DND-41 (cell line): Measurements from ENCODE around the gene RGS9BP.

Experiments used
- EZH2 ChIP-seq: IDR thresholded peaks from 3 replicates; pipeline ENCODE4 v1.6.1; 2012; ENCODE audit warnings: borderline replicate concordance, low read depth, mild to moderate bottlenecking, moderate library complexity, low read length, inconsistent platforms; ENCODE audit not compliant: severe bottlenecking
- TF ChIP-seq, protein P1 (sequence below): IDR thresholded peaks from 2 replicates; pipeline ENCODE4 v1.5.1; 2012; ENCODE audit warnings: borderline replicate concordance, low read length, moderate library complexity, mild to moderate bottlenecking; ENCODE audit not compliant: poor library complexity, severe bottlenecking; ENCODE audit errors: extremely low read depth

- TF ChIP-seq, protein P1, sequence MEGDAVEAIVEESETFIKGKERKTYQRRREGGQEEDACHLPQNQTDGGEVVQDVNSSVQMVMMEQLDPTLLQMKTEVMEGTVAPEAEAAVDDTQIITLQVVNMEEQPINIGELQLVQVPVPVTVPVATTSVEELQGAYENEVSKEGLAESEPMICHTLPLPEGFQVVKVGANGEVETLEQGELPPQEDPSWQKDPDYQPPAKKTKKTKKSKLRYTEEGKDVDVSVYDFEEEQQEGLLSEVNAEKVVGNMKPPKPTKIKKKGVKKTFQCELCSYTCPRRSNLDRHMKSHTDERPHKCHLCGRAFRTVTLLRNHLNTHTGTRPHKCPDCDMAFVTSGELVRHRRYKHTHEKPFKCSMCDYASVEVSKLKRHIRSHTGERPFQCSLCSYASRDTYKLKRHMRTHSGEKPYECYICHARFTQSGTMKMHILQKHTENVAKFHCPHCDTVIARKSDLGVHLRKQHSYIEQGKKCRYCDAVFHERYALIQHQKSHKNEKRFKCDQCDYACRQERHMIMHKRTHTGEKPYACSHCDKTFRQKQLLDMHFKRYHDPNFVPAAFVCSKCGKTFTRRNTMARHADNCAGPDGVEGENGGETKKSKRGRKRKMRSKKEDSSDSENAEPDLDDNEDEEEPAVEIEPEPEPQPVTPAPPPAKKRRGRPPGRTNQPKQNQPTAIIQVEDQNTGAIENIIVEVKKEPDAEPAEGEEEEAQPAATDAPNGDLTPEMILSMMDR: no peak
- TF ChIP-seq EZH2: no peak
These were observed 12.7 kb downstream of the RGS9BP start for GRCh38 chr19:32688311-32688710.
